HepG2 (cell line): ENCODE results near the gene RNPEPL1. TPM values are rescaled to one million over a fixed set of nuclear protein-coding genes. Genes with fewer than 3 reads are reported as not detected.
A peak's percentile ranks its signal among the peaks of the same experiment; 100 is the strongest.

Experiments
- ATAC-seq: fragments of 200-7000 bp; cut with Tn5 transposase; 3 replicates; pipeline ENCODE4 v1.9.1; 2020; ENCODE audit warnings: mild to moderate bottlenecking, moderate library complexity
- BruUV-seq: library from RNA; stranded (reverse); fragments of 400-500 nt; replicated peaks from 2 replicates; lab custom pipeline; 2021; lab: Mats Ljungman, UMichigan
- CTCF ChIA-PET: fragments of 300-600 bp; formaldehyde crosslinking; extraction: SDS; loops from one replicate; lab custom pipeline; 2021; ENCODE audit warnings: low total read pairs, inconsistent platforms, low intra/inter-chr PET ratio; lab: Yijun Ruan, JAX
- POLR2A ChIA-PET: fragments of 350-600 bp; sonication (Branson Sonifier 250); formaldehyde crosslinking; loops from one replicate; lab custom pipeline; 2020; ENCODE audit warnings: antibody characterized with exemption, inconsistent platforms; lab: Yijun Ruan, JAX
- DNase-seq: peaks from one replicate; pipeline ENCODE4 v3.0.0-alpha.2; 2015; ENCODE audit warnings: low spot score
- FAIRE-seq: peaks from 3 replicates; lab custom pipeline; 2011; peaks lifted over from hg19 to GRCh38; lab: Jason Lieb, UNC
- H2AFZ ChIP-seq: one replicate; pipeline ENCODE4 v1.6.1; 2011; ENCODE audit warnings: low read length, inconsistent platforms
- H3K27ac ChIP-seq: fragments of 300-600 bp; 3 replicates; pipeline ENCODE4 v1.8.0; 2011; ENCODE audit warnings: mixed run types, mild to moderate bottlenecking, mixed read lengths, low read length, inconsistent platforms; ENCODE audit not compliant: insufficient read depth; ENCODE audit errors: extremely low read length
- H3K27me3 ChIP-seq, 2 experiments: fragments of 200-600 bp in 1 of 2; 2 replicates in 1 of 2; 3 replicates in 1 of 2; pipeline versions ENCODE4 v1.6.0 to v1.8.0; 2011; ENCODE audit warnings: low read length in 2 of 2, mild to moderate bottlenecking in 2 of 2, moderate library complexity in 2 of 2, inconsistent platforms in 1 of 2; ENCODE audit not compliant: insufficient read depth in 2 of 2, control insufficient read depth in 1 of 2
- H3K36me3 ChIP-seq, 2 experiments: fragments of 200-600 bp in 1 of 2; replicated peaks in 1 of 2; 2 replicates in 1 of 2; 3 replicates in 1 of 2; pipeline versions ENCODE4 v1.5.1 to v1.8.0; 2011; ENCODE audit warnings: low read length in 2 of 2, inconsistent platforms in 1 of 2; ENCODE audit not compliant: insufficient read depth in 2 of 2, control insufficient read depth in 1 of 2
- H3K4me1 ChIP-seq: 2 replicates; pipeline ENCODE4 v1.5.1; 2012; ENCODE audit warnings: low read length, inconsistent platforms; ENCODE audit not compliant: insufficient read depth
- H3K4me2 ChIP-seq: 2 replicates; pipeline ENCODE4 v1.6.0; 2011; ENCODE audit warnings: low read depth, low read length, inconsistent platforms
- H3K4me3 ChIP-seq, 3 experiments: fragments of 200-600 bp in 1 of 3; sonication (generic), shearing (Covaris generic) in 1 of 3; replicated peaks in 1 of 3; 2 replicates each; pipeline ENCODE4 v1.5.1; 2011 to 2016; ENCODE audit warnings: low read length in 3 of 3, inconsistent platforms in 2 of 3, low read depth in 2 of 3, mild to moderate bottlenecking in 2 of 3, control low read depth in 1 of 3, mixed read lengths in 1 of 3; ENCODE audit not compliant: insufficient read depth in 1 of 3
- H3K79me2 ChIP-seq: one replicate; pipeline ENCODE4 v1.6.1; 2011; ENCODE audit warnings: low read length, inconsistent platforms; ENCODE audit not compliant: insufficient read depth
- H3K9ac ChIP-seq: 2 replicates; pipeline ENCODE4 v1.6.0; 2011; ENCODE audit warnings: mild to moderate bottlenecking, low read depth, low read length, inconsistent platforms; ENCODE audit not compliant: insufficient read depth
- H3K9me3 ChIP-seq: 2 replicates; pipeline ENCODE4 v1.5.1; 2012; ENCODE audit warnings: mild to moderate bottlenecking, low read length
- H4K20me1 ChIP-seq: 2 replicates; pipeline ENCODE4 v1.6.0; 2011; ENCODE audit warnings: inconsistent platforms, mild to moderate bottlenecking, low read length, moderate library complexity; ENCODE audit not compliant: insufficient read depth
- FOXA1 ChIP-seq, 2 experiments: fragments of 450-650 bp in 1 of 2; sonication (generic) in 1 of 2; formaldehyde crosslinking in 1 of 2; IDR thresholded peaks; 2 replicates each; pipeline versions ENCODE4 v1.4.0 to v1.6.1; 2016 to 2020; ENCODE audit warnings: missing genetic modification reagents in 1 of 2
- FOXP1 ChIP-seq, 2 experiments: fragments of 450-650 bp in 1 of 2; IDR thresholded peaks; 2 replicates each; pipeline ENCODE4 v1.6.1; 2017 to 2018; ENCODE audit warnings: antibody characterized with exemption in 1 of 2
- PAX8 ChIP-seq: sonication (generic); formaldehyde crosslinking; IDR thresholded peaks from 2 replicates; pipeline ENCODE4 v1.8.0; 2022; ENCODE audit warnings: mild to moderate bottlenecking, missing genetic modification reagents, borderline replicate concordance
- RBM22 ChIP-seq: fragments of 200-400 bp; formaldehyde crosslinking; optimal IDR thresholded peaks from 2 replicates; pipeline ENCODE3; 2017; ENCODE audit warnings: mild to moderate bottlenecking, low read length, moderate library complexity
- ZNF343 ChIP-seq: sonication (generic); formaldehyde crosslinking; IDR thresholded peaks from 2 replicates; pipeline ENCODE4 v1.4.0; 2020; ENCODE audit warnings: mild to moderate bottlenecking, missing genetic modification reagents
- ZNF468 ChIP-seq: sonication (generic); formaldehyde crosslinking; IDR thresholded peaks from 2 replicates; pipeline ENCODE4 v1.8.0; 2022; ENCODE audit warnings: mild to moderate bottlenecking, moderate library complexity, missing genetic modification reagents
- WGBS: methylation state at CpG from one replicate; pipeline ENCODE4 v1.1.6; 2017; ENCODE audit warnings: low lambda C conversion rate; 5-methylcytosine and 5-hydroxymethylcytosine counted together
- in situ Hi-C: cut with HindIII; loops from 2 replicates; pipeline ENCODE4 v1.10.0; 2017; ENCODE audit warnings: low pct_unique_long_range_greater_than_20kb; ENCODE audit not compliant: extremely low pct_ligation_motif_present
- intact Hi-C: fragments of 100-400 bp; cut with micrococcal nuclease; formaldehyde crosslinking; loops from one replicate; pipeline ENCODE4 v1.10.0; 2022; ENCODE audit not compliant: unreplicated experiment
- polyA plus RNA-seq, 8 experiments: library from polyadenylated mRNA; depleted of rRNA in 3 of 8; stranded (reverse) in 7 of 8; unstranded in 1 of 8; fragments of >200 nt; fragmentation: Illumina TruSeq in 4 of 8; extraction: Trizol in 4 of 8; gene quantifications; 2 replicates each; pipeline versions ENCODE4 v1.2.1 to v1.2.3, GENCODE V29; 2011 to 2016; ENCODE audit warnings: low read depth in 4 of 8, missing spikeins in 1 of 8, mixed read lengths in 1 of 8; ENCODE audit not compliant: insufficient read depth in 1 of 8
- total RNA-seq, 5 experiments: library from RNA; depleted of rRNA; stranded (reverse); fragments of >200 nt; fragmentation: Illumina TruSeq; extraction: Trizol; gene quantifications; 2 replicates each; pipeline ENCODE4 v1.2.3, GENCODE V29; 2016; ENCODE audit warnings: low read depth in 1 of 5
- TF ChIP-seq, protein P1 (sequence below): sonication (generic); formaldehyde crosslinking; IDR thresholded peaks from 2 replicates; pipeline ENCODE4 v1.5.0; 2020; ENCODE audit warnings: mild to moderate bottlenecking, missing genetic modification reagents
- TF ChIP-seq, protein P2 (sequence below): sonication (generic); formaldehyde crosslinking; conservative IDR thresholded peaks from 2 replicates; pipeline ENCODE4 v1.8.1; 2023; ENCODE audit warnings: missing genetic modification reagents
- TF ChIP-seq, protein P3 (sequence below): sonication (generic); formaldehyde crosslinking; IDR thresholded peaks from 2 replicates; pipeline ENCODE4 v1.4.0; 2020; ENCODE audit warnings: missing genetic modification reagents

RNPEPL1 gene
- total and polyA plus RNA-seq, 2 of the 13 experiments (the other 11 are each of a cell fraction or from before 2014, with no cell fraction given): 13.0 to 18.0 TPM

DNA sequence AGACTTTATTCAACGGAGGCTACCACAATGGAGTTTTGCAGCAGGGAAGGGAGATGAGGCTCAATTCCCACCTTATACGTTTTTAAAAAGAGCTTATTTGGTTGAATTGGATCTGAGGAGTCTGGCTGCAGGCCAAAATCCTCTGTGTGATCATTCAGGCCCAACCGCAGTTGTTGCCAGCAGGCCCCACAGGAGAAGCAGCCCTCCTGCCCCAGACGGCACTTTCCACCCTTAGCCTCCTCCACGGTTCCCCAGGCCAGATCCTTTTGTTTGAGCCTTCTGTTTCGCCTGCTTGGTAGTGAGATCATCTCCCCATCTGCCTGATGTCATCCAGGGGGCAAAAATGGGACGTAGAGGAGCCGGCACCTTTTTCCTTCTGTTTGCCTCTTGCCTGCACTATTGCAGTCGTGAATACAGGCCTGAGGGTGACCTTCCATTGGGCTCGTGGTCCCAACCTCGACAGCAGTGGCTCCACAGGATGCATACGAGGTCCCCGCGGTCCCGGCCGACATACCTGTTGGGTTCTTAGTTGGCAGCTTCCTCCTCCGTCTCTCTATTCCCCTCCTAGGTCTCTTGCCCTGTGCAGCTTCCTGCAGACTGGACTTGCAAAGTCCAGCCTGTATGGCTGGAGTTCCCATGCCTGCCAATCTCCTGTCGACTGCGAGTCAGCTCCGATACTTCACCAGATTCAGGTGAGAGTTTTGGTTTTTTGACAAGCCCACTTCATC lies 47.7 kb downstream of the RNPEPL1 start:
- in situ Hi-C loops: no loop called here
- no TSS peak for BruUV-seq
- intact Hi-C loops: no loop called here
- Histone ChIP-seq H3K27ac (no peak overlapping the region), H3K4me3 (no peak overlapping the region), H3K9ac (no peak overlapping the region), H3K9me3 (peaks cover 22% of the 10 kb centered on the region), H3K4me1 (peaks cover 10% of the 10 kb centered on the region), H3K4me2 (no peak overlapping the region), H2AFZ (no peak overlapping the region), H3K79me2 (peaks cover 14% of the 10 kb centered on the region), H3K36me3 (peaks cover 25 to 72% of the 10 kb centered on the region in 2 experiments)
- ChIA-PET CTCF (no interaction called here), POLR2A (no interaction called here)
- ATAC-seq: no peak
- WGBS: 68% methylated on average over 20 of the region's 20 CpGs
- FAIRE-seq: no peak
- no peak for TF ChIP-seq PAX8 (CRISPR knock-in tag)
- TF ChIP-seq ZNF468 (CRISPR knock-in tag): no peak
- TF ChIP-seq RBM22: peak; percentile 31
- TF ChIP-seq, protein P1, sequence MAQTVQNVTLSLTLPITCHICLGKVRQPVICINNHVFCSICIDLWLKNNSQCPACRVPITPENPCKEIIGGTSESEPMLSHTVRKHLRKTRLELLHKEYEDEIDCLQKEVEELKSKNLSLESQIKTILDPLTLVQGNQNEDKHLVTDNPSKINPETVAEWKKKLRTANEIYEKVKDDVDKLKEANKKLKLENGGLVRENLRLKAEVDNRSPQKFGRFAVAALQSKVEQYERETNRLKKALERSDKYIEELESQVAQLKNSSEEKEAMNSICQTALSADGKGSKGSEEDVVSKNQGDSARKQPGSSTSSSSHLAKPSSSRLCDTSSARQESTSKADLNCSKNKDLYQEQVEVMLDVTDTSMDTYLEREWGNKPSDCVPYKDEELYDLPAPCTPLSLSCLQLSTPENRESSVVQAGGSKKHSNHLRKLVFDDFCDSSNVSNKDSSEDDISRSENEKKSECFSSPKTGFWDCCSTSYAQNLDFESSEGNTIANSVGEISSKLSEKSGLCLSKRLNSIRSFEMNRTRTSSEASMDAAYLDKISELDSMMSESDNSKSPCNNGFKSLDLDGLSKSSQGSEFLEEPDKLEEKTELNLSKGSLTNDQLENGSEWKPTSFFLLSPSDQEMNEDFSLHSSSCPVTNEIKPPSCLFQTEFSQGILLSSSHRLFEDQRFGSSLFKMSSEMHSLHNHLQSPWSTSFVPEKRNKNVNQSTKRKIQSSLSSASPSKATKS (CRISPR knock-in tag): no peak
- no peak for TF ChIP-seq ZNF343 (CRISPR knock-in tag)
- no peak for TF ChIP-seq FOXA1 (IDR thresholded peaks at IDR 0.05)
- no peak for TF ChIP-seq FOXA1 (CRISPR knock-in tag; IDR thresholded peaks at IDR 0.05)
- TF ChIP-seq, protein P2, sequence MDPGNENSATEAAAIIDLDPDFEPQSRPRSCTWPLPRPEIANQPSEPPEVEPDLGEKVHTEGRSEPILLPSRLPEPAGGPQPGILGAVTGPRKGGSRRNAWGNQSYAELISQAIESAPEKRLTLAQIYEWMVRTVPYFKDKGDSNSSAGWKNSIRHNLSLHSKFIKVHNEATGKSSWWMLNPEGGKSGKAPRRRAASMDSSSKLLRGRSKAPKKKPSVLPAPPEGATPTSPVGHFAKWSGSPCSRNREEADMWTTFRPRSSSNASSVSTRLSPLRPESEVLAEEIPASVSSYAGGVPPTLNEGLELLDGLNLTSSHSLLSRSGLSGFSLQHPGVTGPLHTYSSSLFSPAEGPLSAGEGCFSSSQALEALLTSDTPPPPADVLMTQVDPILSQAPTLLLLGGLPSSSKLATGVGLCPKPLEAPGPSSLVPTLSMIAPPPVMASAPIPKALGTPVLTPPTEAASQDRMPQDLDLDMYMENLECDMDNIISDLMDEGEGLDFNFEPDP (CRISPR knock-in tag): no peak
- TF ChIP-seq, protein P3, sequence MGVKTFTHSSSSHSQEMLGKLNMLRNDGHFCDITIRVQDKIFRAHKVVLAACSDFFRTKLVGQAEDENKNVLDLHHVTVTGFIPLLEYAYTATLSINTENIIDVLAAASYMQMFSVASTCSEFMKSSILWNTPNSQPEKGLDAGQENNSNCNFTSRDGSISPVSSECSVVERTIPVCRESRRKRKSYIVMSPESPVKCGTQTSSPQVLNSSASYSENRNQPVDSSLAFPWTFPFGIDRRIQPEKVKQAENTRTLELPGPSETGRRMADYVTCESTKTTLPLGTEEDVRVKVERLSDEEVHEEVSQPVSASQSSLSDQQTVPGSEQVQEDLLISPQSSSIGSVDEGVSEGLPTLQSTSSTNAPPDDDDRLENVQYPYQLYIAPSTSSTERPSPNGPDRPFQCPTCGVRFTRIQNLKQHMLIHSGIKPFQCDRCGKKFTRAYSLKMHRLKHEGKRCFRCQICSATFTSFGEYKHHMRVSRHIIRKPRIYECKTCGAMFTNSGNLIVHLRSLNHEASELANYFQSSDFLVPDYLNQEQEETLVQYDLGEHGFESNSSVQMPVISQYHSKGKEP: no peak
- no peak for TF ChIP-seq FOXP1 (IDR thresholded peaks at IDR 0.05)
- TF ChIP-seq FOXP1 (CRISPR knock-in tag; IDR thresholded peaks at IDR 0.05): no peak
- TF ChIP-seq, all 625 proteins: peak for 1
- Histone ChIP-seq H3K27me3 (no peaks in the 10 kb centered on the region; a peak in 1 of 5 replicates), H4K20me1 (peaks cover 3% of the 10 kb centered on the region; the same call in 1 of the 2 replicates)
- no peak for DNase-seq
